GM12892 (cell line): Measurements from ENCODE around the gene ZNF865.

Experiments used
- POLR2A ChIP-seq: IDR thresholded peaks from 2 replicates; pipeline ENCODE4 v1.6.1; 2011; ENCODE audit warnings: low read depth, low read length, control low read depth
- POLR2AphosphoS5 ChIP-seq: IDR thresholded peaks from 2 replicates; pipeline ENCODE4 v1.6.1; 2011; ENCODE audit warnings: low read depth, low read length, control low read depth
- TAF1 ChIP-seq: IDR thresholded peaks from 2 replicates; pipeline ENCODE4 v1.6.1; 2011; ENCODE audit warnings: low read depth, mild to moderate bottlenecking, control low read depth, low read length, borderline replicate concordance

- TF ChIP-seq TAF1 (peak; percentile 34; the same call in 1 of the 2 replicates), POLR2AphosphoS5 (no peak), POLR2A (no peak)
These were observed at the start of gene ZNF865 for GRCh38 chr19:55605637-55606470.
